Peyer's patch (tissue), 4 donors: Measurements from ENCODE around the gene C15orf62. TPM values are rescaled to one million over a fixed set of nuclear protein-coding genes. Genes with fewer than 3 reads are reported as not detected.

Source experiments
- DNase-seq, 3 donors: peaks; one replicate each; pipeline ENCODE4 v3.0.0-alpha.2; 2017 to 2019
- H3K27ac ChIP-seq, 4 donors: fragments of 200-600 bp; sonication (generic); one replicate each; pipeline ENCODE4 v1.5.1; 2016 to 2019
- H3K27me3 ChIP-seq, 2 donors: fragments of 200-600 bp; sonication (generic); one replicate each; pipeline ENCODE4 v1.5.1; 2019
- H3K36me3 ChIP-seq, 3 donors: fragments of 200-600 bp; sonication (generic); one replicate each; pipeline ENCODE4 v1.5.1; 2016 to 2019
- H3K4me1 ChIP-seq, 4 donors: fragments of 200-600 bp; sonication (generic); one replicate each; pipeline ENCODE4 v1.5.1; 2016 to 2019
- H3K4me3 ChIP-seq, 4 donors: fragments of 200-600 bp; sonication (generic); 1 replicate in 3 of 4; 2 replicates in 1 of 4; pipeline ENCODE4 v1.5.1; 2016 to 2019; ENCODE audit warnings: mild to moderate bottlenecking in 1 of 4
- H3K9me3 ChIP-seq, 4 donors: fragments of 200-600 bp; sonication (generic); one replicate each; pipeline ENCODE4 v1.5.1; 2016 to 2019; ENCODE audit warnings: mild to moderate bottlenecking in 1 of 4
- CTCF ChIP-seq, 6 experiments: fragments of 450-650 bp in 4 of 6; fragments of 200-600 bp in 2 of 6; sonication (generic) in 1 of 6; IDR thresholded peaks; one replicate each; pipeline ENCODE4 v1.5.1; 2017 to 2019; ENCODE audit warnings: antibody characterized with exemption in 6 of 6, mild to moderate bottlenecking in 3 of 6, moderate library complexity in 1 of 6
- POLR2A ChIP-seq, 2 donors: fragments of 450-650 bp; IDR thresholded peaks; one replicate each; pipeline ENCODE4 v1.5.1; 2017; ENCODE audit warnings: antibody characterized with exemption in 2 of 2, mild to moderate bottlenecking in 2 of 2, moderate library complexity in 2 of 2
- small RNA-seq, 2 donors: library from RNA; depleted of rRNA; stranded (forward); fragments of <200 nt; gene quantifications; one replicate each; pipeline ENCODE3, GENCODE V24; 2016
- total RNA-seq, 4 donors: library from RNA; depleted of rRNA; stranded (reverse); fragments of >200 nt; gene quantifications; one replicate each; pipeline ENCODE4 v1.1.0, GENCODE V29; 2016

The C15orf62 gene
- total RNA-seq, 4 donors from 2014 or later = 1.1 to 1.3 TPM; not detected in 2

- TF ChIP-seq POLR2A (IDR thresholded peaks at IDR 0.05) = no peak
- no peak for TF ChIP-seq CTCF (IDR thresholded peaks at IDR 0.05)
- Histone ChIP-seq H3K36me3 (peaks cover 0 to 29% (median 0%) of the 10 kb centered on the region in 3 donors), H3K27me3 (no peaks in the 10 kb centered on the region), H3K4me3 (peak overlapping the region in 1 of 4 donors; percentile 92), H3K9me3 (no peaks in the 10 kb centered on the region), H3K27ac (peak overlapping the region in 1 of 4 donors; percentile 97), H3K4me1 (peaks cover 0 to 36% (median 11%) of the 10 kb centered on the region in 4 donors)
- DNase-seq = no peak
Observed at GRCh38 chr15:40808861-40809450, 39.2 kb downstream of the C15orf62 start.

- Histone ChIP-seq H3K4me1 (peaks cover 0 to 14% (median 5%) of the 10 kb centered on the region in 4 donors), H3K36me3 (peaks cover 0 to 42% (median 0%) of the 10 kb centered on the region in 3 donors), H3K27ac (no peak overlapping the region), H3K4me3 (no peak overlapping the region), H3K27me3 (no peaks in the 10 kb centered on the region), H3K9me3 (no peaks in the 10 kb centered on the region)
- TF ChIP-seq POLR2A (IDR thresholded peaks at IDR 0.05) = no peak
- TF ChIP-seq CTCF (IDR thresholded peaks at IDR 0.05) = no peak
- DNase-seq = no peak
Observed at GRCh38 chr15:40812721-40813425, 43.1 kb downstream of the C15orf62 start.

GRCh38 chr15:40815042-40815698 lies 45.4 kb downstream of the C15orf62 start:
- Histone ChIP-seq H3K4me1 (no peaks in the 10 kb centered on the region), H3K27ac (no peak overlapping the region), H3K27me3 (no peaks in the 10 kb centered on the region), H3K9me3 (no peaks in the 10 kb centered on the region), H3K4me3 (no peak overlapping the region), H3K36me3 (peaks cover 0 to 34% (median 0%) of the 10 kb centered on the region in 3 donors)
- TF ChIP-seq POLR2A (IDR thresholded peaks at IDR 0.05) (no peak), CTCF (IDR thresholded peaks at IDR 0.05) (no peak)
- no peak for DNase-seq

GRCh38 chr15:40819048-40819447 lies 49.3 kb downstream of the C15orf62 start:
- Histone ChIP-seq H3K27ac (no peak overlapping the region), H3K36me3 (peaks cover 0 to 12% (median 0%) of the 10 kb centered on the region in 3 donors), H3K27me3 (no peaks in the 10 kb centered on the region), H3K9me3 (no peaks in the 10 kb centered on the region), H3K4me3 (no peak overlapping the region), H3K4me1 (no peaks in the 10 kb centered on the region)
- DNase-seq = no peak
- TF ChIP-seq CTCF (IDR thresholded peaks at IDR 0.05) = no peak
- no peak for TF ChIP-seq POLR2A (IDR thresholded peaks at IDR 0.05)

GRCh38 chr15:40821195-40821594 lies 51.4 kb downstream of the C15orf62 start:
- Histone ChIP-seq H3K9me3 (no peaks in the 10 kb centered on the region), H3K36me3 (no peaks in the 10 kb centered on the region), H3K4me1 (peaks cover 0 to 9% (median 2%) of the 10 kb centered on the region in 4 donors), H3K27me3 (no peaks in the 10 kb centered on the region), H3K27ac (no peak overlapping the region), H3K4me3 (no peak overlapping the region)
- no peak for TF ChIP-seq POLR2A (IDR thresholded peaks at IDR 0.05)
- TF ChIP-seq CTCF (IDR thresholded peaks at IDR 0.05) = no peak
- DNase-seq = no peak

Small RNA genes within 50 kb of the gene (small RNA-seq; reads per million reads assigned to genes)
- gene SUMO2P15 = 0 reads per million in 2 donors

Other genes with a start within 250 kb of the C15orf62 start
- 10 to 100 TPM; 31.2 to 41.3 (median 32.2) TPM for gene CCDC32, start 204.9 kb upstream of the C15orf62 start, total RNA-seq
- 10 to 100 TPM in 1 of 4 donors, 1 to 10 TPM in 3; 4.7 to 21.5 (median 6.8) TPM for gene RPUSD2, start 200.7 kb upstream of the C15orf62 start, total RNA-seq
- gene KNL1, start 175.7 kb upstream of the C15orf62 start, total RNA-seq = 10 to 100 TPM in 2 of 4 donors, 1 to 10 TPM in 2; 6.6 to 26.6 (median 12.8) TPM
- 1 to 10 TPM in 3 of 4 donors, not detected in 1; 1.1 to 7.4 (median 1.2) TPM for gene RAD51, start 74.8 kb upstream of the C15orf62 start, total RNA-seq
- gene RMDN3, start 14.7 kb upstream of the C15orf62 start, total RNA-seq = 10 to 100 TPM; 69.2 to 94.7 (median 74.0) TPM
- gene GCHFR, start 5.9 kb upstream of the C15orf62 start, total RNA-seq = 100 to 1,000 TPM in 3 of 4 donors, 10 to 100 TPM in 1; 81.7 to 286 (median 136) TPM
- gene ZFYVE19, start 37.1 kb downstream of the C15orf62 start, total RNA-seq = 100 to 1,000 TPM in 1 of 4 donors, 10 to 100 TPM in 3; 56.9 to 110 (median 79.9) TPM
- gene DNAJC17, start 37.5 kb downstream of the C15orf62 start, total RNA-seq = 10 to 100 TPM; 26.9 to 37.1 (median 32.9) TPM
- 100 to 1,000 TPM in 2 of 4 donors, 10 to 100 TPM in 2; 42.9 to 217 (median 148) TPM for gene PPP1R14D, start 58.7 kb downstream of the C15orf62 start, total RNA-seq
- gene SPINT1, start 74.1 kb downstream of the C15orf62 start, total RNA-seq = 100 to 1,000 TPM; 103 to 991 (median 784) TPM
- gene RHOV, start 104.3 kb downstream of the C15orf62 start, total RNA-seq = 1 to 10 TPM in 1 of 4 donors, under 1 TPM in 2, not detected in 1; 0.67 to 1.6 (median 0.88) TPM
- 10 to 100 TPM; 15.7 to 26.8 (median 23.8) TPM for gene VPS18, start 124.5 kb downstream of the C15orf62 start, total RNA-seq
- 10 to 100 TPM in 3 of 4 donors, 1 to 10 TPM in 1; 7.8 to 15.3 (median 12.3) TPM for gene DLL4, start 159.4 kb downstream of the C15orf62 start, total RNA-seq
- gene CHAC1, start 183.5 kb downstream of the C15orf62 start, total RNA-seq = 1 to 10 TPM in 1 of 4 donors, not detected in 3; 2.4 TPM